GM12864 (cell line): ENCODE measurements around the gene SNED1.

Source experiments
- DNase-seq: peaks from one replicate; pipeline ENCODE4 v3.0.0-alpha.2; 2011; ENCODE audit warnings: low read depth
- H3K4me3 ChIP-seq: 2 replicates; pipeline ENCODE4 v1.5.1; 2011; ENCODE audit warnings: mild to moderate bottlenecking, low read depth, low read length, control low read depth
- CTCF ChIP-seq: IDR thresholded peaks from 2 replicates; pipeline ENCODE4 v1.5.1; 2011; ENCODE audit warnings: low read depth, mild to moderate bottlenecking, moderate library complexity, low read length, control low read depth, inconsistent platforms; ENCODE audit errors: missing control alignments

SNED1 gene

GRCh38 chr2:241009601-241010530 is 11.4 kb downstream of the SNED1 start:
- no peak for DNase-seq
- TF ChIP-seq CTCF, result no peak

GRCh38 chr2:241010531-241011295 is 12.3 kb downstream of the SNED1 start:
- no peak for DNase-seq
- no peak for TF ChIP-seq CTCF
- no peak overlapping the region for H3K4me3 ChIP-seq

More at GRCh38 chr2:241009601-241010530, 11.4 kb downstream of the SNED1 start:
- H3K4me3 ChIP-seq, result no peak overlapping the region

GRCh38 chr2:241011296-241011600 is 12.8 kb downstream of the SNED1 start:
- TF ChIP-seq CTCF, result no peak
- H3K4me3 ChIP-seq, result no peak overlapping the region
- DNase-seq, result no peak

GRCh38 chr2:241011751-241012510 is 13.5 kb downstream of the SNED1 start:
- no peak for DNase-seq
- TF ChIP-seq CTCF, result no peak
- no peak overlapping the region for H3K4me3 ChIP-seq

GRCh38 chr2:241014224-241014623 is 15.8 kb downstream of the SNED1 start:
- H3K4me3 ChIP-seq, result no peak overlapping the region
- no peak for DNase-seq
- no peak for TF ChIP-seq CTCF

- no peak for DNase-seq
- TF ChIP-seq CTCF, result no peak
- H3K4me3 ChIP-seq, result no peak overlapping the region
These were observed 16.3 kb downstream of the SNED1 start for GRCh38 chr2:241014764-241015163.
